K562 (cell line): ENCODE data around the gene IRAK2. TPM values are rescaled to one million over a fixed set of nuclear protein-coding genes. Genes with fewer than 3 reads are reported as not detected.

Experiments
- AFF4 ChIP-seq: sonication (generic); formaldehyde crosslinking; IDR thresholded peaks from 2 replicates; pipeline ENCODE4 v1.8.0; 2023; ENCODE audit warnings: mild to moderate bottlenecking, missing genetic modification reagents
- ESRRA ChIP-seq: fragments of 450-650 bp; IDR thresholded peaks from 2 replicates; pipeline ENCODE4 v1.6.1; 2014; ENCODE audit warnings: low read depth, mild to moderate bottlenecking, moderate library complexity, borderline replicate concordance
- NR4A1 ChIP-seq, 2 experiments: fragments of 250-450 bp in 1 of 2; fragments of 450-650 bp in 1 of 2; sonication (Bioruptor Pico) in 1 of 2; IDR thresholded peaks; 2 replicates each; pipeline versions ENCODE4 v1.4.0 to v1.6.1; 2016 to 2020; ENCODE audit warnings: mild to moderate bottlenecking in 2 of 2, missing compliant biosample characterization in 1 of 2, missing genetic modification characterization in 1 of 2, moderate library complexity in 1 of 2
- SMAD3 ChIP-seq: fragments of 450-650 bp; formaldehyde crosslinking; conservative IDR thresholded peaks from 2 replicates; pipeline ENCODE4 v1.4.0; 2020; ENCODE audit warnings: mild to moderate bottlenecking
- SP1 ChIP-seq: sonication (generic); formaldehyde crosslinking; IDR thresholded peaks from 2 replicates; pipeline ENCODE4 v1.8.1; 2022; ENCODE audit warnings: mild to moderate bottlenecking, missing genetic modification reagents
- STAT5B ChIP-seq: fragments of 250-450 bp; sonication (Bioruptor Pico); IDR thresholded peaks from 2 replicates; pipeline ENCODE4 v1.8.0; 2021; ENCODE audit warnings: mild to moderate bottlenecking, inconsistent platforms
- YY1 ChIP-seq, 3 experiments: IDR thresholded peaks; 2 replicates each; pipeline ENCODE4 v1.6.1; 2011; ENCODE audit warnings: low read length in 2 of 3, mild to moderate bottlenecking in 2 of 3, moderate library complexity in 2 of 3, borderline replicate concordance in 1 of 3, control low read depth in 1 of 3, low read depth in 1 of 3; ENCODE audit not compliant: insufficient read depth in 3 of 3, insufficient replicate concordance in 2 of 3, control insufficient read depth in 1 of 3, insufficient read length in 1 of 3; ENCODE audit errors: extremely low read depth in 1 of 3
- ZNF644 ChIP-seq: fragments of 200-800 bp; sonication (Bioruptor generic); IDR thresholded peaks from 2 replicates; pipeline ENCODE4 v1.6.1; 2016; ENCODE audit warnings: low read depth, missing genetic modification characterization, missing compliant biosample characterization
- ZNF695 ChIP-seq: fragments of 450-650 bp; formaldehyde crosslinking; IDR thresholded peaks from 2 replicates; pipeline ENCODE4 v1.4.0; 2020; ENCODE audit warnings: mild to moderate bottlenecking, moderate library complexity
- ZNF778 ChIP-seq: fragments of 450-650 bp; formaldehyde crosslinking; IDR thresholded peaks from 2 replicates; pipeline ENCODE4 v1.4.0; 2020; ENCODE audit warnings: mild to moderate bottlenecking, moderate library complexity
- polyA plus RNA-seq, 8 experiments: library from polyadenylated mRNA; depleted of rRNA in 4 of 8; stranded (reverse) in 5 of 8; unstranded in 3 of 8; fragments of >200 nt; fragmentation: Nextera tagmentation in 2 of 8; fragmentation: Illumina TruSeq in 1 of 8; extraction: Ambion mirVana in 2 of 8; extraction: Trizol in 1 of 8; gene quantifications; 2 replicates each; pipeline versions ENCODE4 v1.2.1 to v1.2.3, GENCODE V29; 2011 to 2014; ENCODE audit warnings: inconsistent platforms in 1 of 8, missing spikeins in 1 of 8
- total RNA-seq, 7 experiments: library from RNA; depleted of rRNA in 6 of 7; stranded (reverse); fragments of >200 nt in 6 of 7; fragmentation: Illumina TruSeq in 2 of 7; extraction: Trizol in 2 of 7; gene quantifications; 2 replicates each; pipeline versions ENCODE4 v1.2.1 to v1.2.3, GENCODE V29; 2011 to 2021; ENCODE audit warnings: low replicate concordance in 1 of 7
- TF ChIP-seq, protein P1 (sequence below): fragments of 200-800 bp; sonication (Bioruptor generic); IDR thresholded peaks from 2 replicates; pipeline ENCODE4 v1.6.1; 2017; ENCODE audit warnings: missing genetic modification characterization, missing compliant biosample characterization
- TF ChIP-seq, protein P2 (sequence below): fragments of 200-800 bp; sonication (Bioruptor generic); IDR thresholded peaks from 2 replicates; pipeline ENCODE4 v1.6.1; 2016; ENCODE audit warnings: missing genetic modification characterization, missing compliant biosample characterization

The IRAK2 gene
- total and polyA plus RNA-seq, 9 of the 15 experiments (the other 6 are each of a cell fraction or from before 2014, with no cell fraction given): 0.42 to 4.4 (median 2.7) TPM

GRCh38 chr3:10115326-10116137 is 49.2 kb upstream of the IRAK2 start, which contains the start of gene BRK1 (continued):
- TF ChIP-seq, protein P1, sequence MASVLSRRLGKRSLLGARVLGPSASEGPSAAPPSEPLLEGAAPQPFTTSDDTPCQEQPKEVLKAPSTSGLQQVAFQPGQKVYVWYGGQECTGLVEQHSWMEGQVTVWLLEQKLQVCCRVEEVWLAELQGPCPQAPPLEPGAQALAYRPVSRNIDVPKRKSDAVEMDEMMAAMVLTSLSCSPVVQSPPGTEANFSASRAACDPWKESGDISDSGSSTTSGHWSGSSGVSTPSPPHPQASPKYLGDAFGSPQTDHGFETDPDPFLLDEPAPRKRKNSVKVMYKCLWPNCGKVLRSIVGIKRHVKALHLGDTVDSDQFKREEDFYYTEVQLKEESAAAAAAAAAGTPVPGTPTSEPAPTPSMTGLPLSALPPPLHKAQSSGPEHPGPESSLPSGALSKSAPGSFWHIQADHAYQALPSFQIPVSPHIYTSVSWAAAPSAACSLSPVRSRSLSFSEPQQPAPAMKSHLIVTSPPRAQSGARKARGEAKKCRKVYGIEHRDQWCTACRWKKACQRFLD: peak; percentile 94
- TF ChIP-seq ZNF695 (CRISPR knock-in tag) (no peak), NR4A1 (CRISPR knock-in tag; IDR thresholded peaks at IDR 0.05) (no peak), NR4A1 (tag; IDR thresholded peaks at IDR 0.05) (no peak), ZNF778 (CRISPR knock-in tag) (no peak), YY1 (IDR thresholded peaks at IDR 0.05; ENCODE audit: borderline replicate concordance in 1 of 3, control insufficient read depth in 1 of 3, extremely low read depth in 1 of 3, insufficient read depth in 3 of 3, insufficient read length in 1 of 3, insufficient replicate concordance in 2 of 3, low read depth in 1 of 3, low read length in 2 of 3) (peak; percentile 75 to 94 (median 90)), ZNF644 (tag) (no peak), AFF4 (peak; percentile 79), SP1 (CRISPR knock-in tag) (peak; percentile 92), SMAD3 (CRISPR knock-in tag) (no peak), STAT5B (no peak), ESRRA (peak; percentile 50)
- TF ChIP-seq, protein P2, sequence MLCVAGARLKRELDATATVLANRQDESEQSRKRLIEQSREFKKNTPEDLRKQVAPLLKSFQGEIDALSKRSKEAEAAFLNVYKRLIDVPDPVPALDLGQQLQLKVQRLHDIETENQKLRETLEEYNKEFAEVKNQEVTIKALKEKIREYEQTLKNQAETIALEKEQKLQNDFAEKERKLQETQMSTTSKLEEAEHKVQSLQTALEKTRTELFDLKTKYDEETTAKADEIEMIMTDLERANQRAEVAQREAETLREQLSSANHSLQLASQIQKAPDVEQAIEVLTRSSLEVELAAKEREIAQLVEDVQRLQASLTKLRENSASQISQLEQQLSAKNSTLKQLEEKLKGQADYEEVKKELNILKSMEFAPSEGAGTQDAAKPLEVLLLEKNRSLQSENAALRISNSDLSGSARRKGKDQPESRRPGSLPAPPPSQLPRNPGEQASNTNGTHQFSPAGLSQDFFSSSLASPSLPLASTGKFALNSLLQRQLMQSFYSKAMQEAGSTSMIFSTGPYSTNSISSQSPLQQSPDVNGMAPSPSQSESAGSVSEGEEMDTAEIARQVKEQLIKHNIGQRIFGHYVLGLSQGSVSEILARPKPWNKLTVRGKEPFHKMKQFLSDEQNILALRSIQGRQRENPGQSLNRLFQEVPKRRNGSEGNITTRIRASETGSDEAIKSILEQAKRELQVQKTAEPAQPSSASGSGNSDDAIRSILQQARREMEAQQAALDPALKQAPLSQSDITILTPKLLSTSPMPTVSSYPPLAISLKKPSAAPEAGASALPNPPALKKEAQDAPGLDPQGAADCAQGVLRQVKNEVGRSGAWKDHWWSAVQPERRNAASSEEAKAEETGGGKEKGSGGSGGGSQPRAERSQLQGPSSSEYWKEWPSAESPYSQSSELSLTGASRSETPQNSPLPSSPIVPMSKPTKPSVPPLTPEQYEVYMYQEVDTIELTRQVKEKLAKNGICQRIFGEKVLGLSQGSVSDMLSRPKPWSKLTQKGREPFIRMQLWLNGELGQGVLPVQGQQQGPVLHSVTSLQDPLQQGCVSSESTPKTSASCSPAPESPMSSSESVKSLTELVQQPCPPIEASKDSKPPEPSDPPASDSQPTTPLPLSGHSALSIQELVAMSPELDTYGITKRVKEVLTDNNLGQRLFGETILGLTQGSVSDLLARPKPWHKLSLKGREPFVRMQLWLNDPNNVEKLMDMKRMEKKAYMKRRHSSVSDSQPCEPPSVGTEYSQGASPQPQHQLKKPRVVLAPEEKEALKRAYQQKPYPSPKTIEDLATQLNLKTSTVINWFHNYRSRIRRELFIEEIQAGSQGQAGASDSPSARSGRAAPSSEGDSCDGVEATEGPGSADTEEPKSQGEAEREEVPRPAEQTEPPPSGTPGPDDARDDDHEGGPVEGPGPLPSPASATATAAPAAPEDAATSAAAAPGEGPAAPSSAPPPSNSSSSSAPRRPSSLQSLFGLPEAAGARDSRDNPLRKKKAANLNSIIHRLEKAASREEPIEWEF (CRISPR knock-in tag): no peak
